CD4-positive, alpha-beta memory T cell (primary cell): Measurements from ENCODE around the gene FCN1. TPM values are rescaled to one million over a fixed set of nuclear protein-coding genes. Genes with fewer than 3 reads are reported as not detected.

Source experiments
- CTCF ChIA-PET: fragments of 350-600 bp; sonication (Branson Sonifier 250); formaldehyde crosslinking; loops from one replicate; lab custom pipeline; 2021; ENCODE audit warnings: inconsistent platforms; ENCODE audit not compliant: partially characterized antibody; lab: Charles Lee
- POLR2A ChIA-PET: fragments of 350-600 bp; sonication (Branson Sonifier 250); formaldehyde crosslinking; loops from one replicate; lab custom pipeline; 2021; ENCODE audit not compliant: partially characterized antibody; lab: Charles Lee
- DNase-seq, 5 donors: peaks; one replicate each; pipeline versions ENCODE4 v3.0.0 to v3.0.0-alpha.2; 2020 to 2022; ENCODE audit warnings: mixed read lengths in 1 of 5
- H3K27ac ChIP-seq: one replicate; pipeline ENCODE4 v1.7.0; 2013; ENCODE audit warnings: low read depth, low read length
- H3K27me3 ChIP-seq: 2 replicates; pipeline ENCODE4 v1.7.0; 2013; ENCODE audit warnings: mild to moderate bottlenecking, low read length, moderate library complexity; ENCODE audit not compliant: insufficient read depth
- H3K36me3 ChIP-seq: 2 replicates; pipeline ENCODE4 v1.7.0; 2013; ENCODE audit warnings: mild to moderate bottlenecking, low read length, moderate library complexity; ENCODE audit not compliant: insufficient read depth
- H3K4me1 ChIP-seq: 2 replicates; pipeline ENCODE4 v1.7.0; 2013; ENCODE audit warnings: mild to moderate bottlenecking, low read length, moderate library complexity; ENCODE audit not compliant: insufficient read depth
- H3K4me3 ChIP-seq, 2 donors: one replicate each; pipeline ENCODE4 v1.7.0; 2013; ENCODE audit warnings: low read length in 2 of 2, mild to moderate bottlenecking in 1 of 2
- H3K9me3 ChIP-seq, 2 donors: one replicate each; pipeline ENCODE4 v1.7.0; 2013; ENCODE audit warnings: low read length in 2 of 2, control low read depth in 1 of 2; ENCODE audit not compliant: control insufficient read depth in 1 of 2
- H3K27ac Mint-ChIP-seq, 7 donors: one replicate each; pipeline ENCODE4 v1.8.0; 2020 to 2021; ENCODE audit warnings: mixed read lengths in 7 of 7, mild to moderate bottlenecking in 6 of 7, inconsistent platforms in 3 of 7, moderate library complexity in 3 of 7
- H3K27me3 Mint-ChIP-seq, 2 donors: one replicate each; pipeline ENCODE4 v1.8.0; 2020 to 2021; ENCODE audit warnings: mixed read lengths in 2 of 2
- H3K36me3 Mint-ChIP-seq, 2 donors: one replicate each; pipeline ENCODE4 v1.8.0; 2020 to 2021; ENCODE audit warnings: mixed read lengths in 2 of 2, inconsistent platforms in 1 of 2, mild to moderate bottlenecking in 1 of 2
- H3K4me1 Mint-ChIP-seq, 4 donors: one replicate each; pipeline ENCODE4 v1.8.0; 2020 to 2021; ENCODE audit warnings: mixed read lengths in 4 of 4, mild to moderate bottlenecking in 1 of 4
- H3K4me3 Mint-ChIP-seq, 8 donors: one replicate each; pipeline ENCODE4 v1.8.0; 2020 to 2021; ENCODE audit warnings: mixed read lengths in 8 of 8, mild to moderate bottlenecking in 7 of 8, moderate library complexity in 6 of 8, inconsistent platforms in 3 of 8
- H3K9me3 Mint-ChIP-seq, 8 donors: one replicate each; pipeline ENCODE4 v1.8.0; 2020 to 2021; ENCODE audit warnings: mixed read lengths in 8 of 8, mild to moderate bottlenecking in 5 of 8, inconsistent platforms in 3 of 8, moderate library complexity in 1 of 8
- intact Hi-C: fragments of 100-400 bp; cut with micrococcal nuclease; formaldehyde crosslinking; loops from one replicate; pipeline ENCODE4 v1.15.1; 2023
- polyA plus RNA-seq, 2 donors: library from polyadenylated mRNA; unstranded; fragments of 300-500 nt; fragmentation: Illumina TruSeq; gene quantifications; one replicate each; pipeline ENCODE4 v1.2.3, GENCODE V29; 2021
- total RNA-seq, 2 experiments: library from RNA; stranded (reverse); gene quantifications; one replicate each; pipeline ENCODE4 v1.2.3, GENCODE V29; 2021

Gene FCN1
- total and polyA plus RNA-seq, 4 experiments from 2014 or later, result 0.48 to 4.6 (median 2.5) TPM

GRCh38 chr9:134896834-134897583 lies 20.7 kb downstream of the FCN1 start:
- CTCF ChIA-PET, result no interaction called here
- no peak for DNase-seq
- intact Hi-C loops, result no loop called here
- H3K4me1 ChIP-seq, result no peaks in the 10 kb centered on the region
- peaks cover 2 to 24% (median 11%) of the 10 kb centered on the region in 8 donors for H3K9me3 Mint-ChIP-seq
- H3K9me3 ChIP-seq, result no peaks in the 10 kb centered on the region
- no peaks in the 10 kb centered on the region for H3K36me3 ChIP-seq
- no peaks in the 10 kb centered on the region for H3K27me3 ChIP-seq
- H3K4me1 Mint-ChIP-seq, result no peaks in the 10 kb centered on the region
- H3K27ac Mint-ChIP-seq, result no peak overlapping the region
- POLR2A ChIA-PET, result no interaction called here
- H3K4me3 ChIP-seq, result no peak overlapping the region
- no peaks in the 10 kb centered on the region for H3K36me3 Mint-ChIP-seq
- peaks cover 13 to 16% of the 10 kb centered on the region in 2 donors for H3K27me3 Mint-ChIP-seq
- no peak overlapping the region for H3K4me3 Mint-ChIP-seq
- no peak overlapping the region for H3K27ac ChIP-seq

GRCh38 chr9:134895908-134896833 lies 21.5 kb downstream of the FCN1 start:
- Mint-ChIP-seq H3K4me3 (no peak overlapping the region), H3K4me1 (no peaks in the 10 kb centered on the region), H3K27ac (no peak overlapping the region), H3K27me3 (peaks cover 13 to 18% of the 10 kb centered on the region in 2 donors), H3K36me3 (no peaks in the 10 kb centered on the region), H3K9me3 (peaks cover 2 to 24% (median 11%) of the 10 kb centered on the region in 8 donors)
- ChIA-PET POLR2A (no interaction called here), CTCF (no interaction called here)
- no peak for DNase-seq
- Histone ChIP-seq H3K9me3 (no peaks in the 10 kb centered on the region), H3K4me1 (no peaks in the 10 kb centered on the region), H3K4me3 (no peak overlapping the region), H3K27ac (no peak overlapping the region), H3K27me3 (no peaks in the 10 kb centered on the region), H3K36me3 (no peaks in the 10 kb centered on the region)
- intact Hi-C loops, result no loop called here

GRCh38 chr9:134895567-134895907 lies 22.2 kb downstream of the FCN1 start:
- ChIA-PET POLR2A (no interaction called here), CTCF (no interaction called here)
- no peaks in the 10 kb centered on the region for H3K9me3 ChIP-seq
- no peak overlapping the region for H3K27ac Mint-ChIP-seq
- no peak for DNase-seq
- peaks cover 2 to 24% (median 11%) of the 10 kb centered on the region in 8 donors for H3K9me3 Mint-ChIP-seq
- no peaks in the 10 kb centered on the region for H3K4me1 Mint-ChIP-seq
- no peaks in the 10 kb centered on the region for H3K4me1 ChIP-seq
- no peak overlapping the region for H3K4me3 Mint-ChIP-seq
- H3K4me3 ChIP-seq, result no peak overlapping the region
- intact Hi-C loops, result no loop called here
- no peaks in the 10 kb centered on the region for H3K36me3 Mint-ChIP-seq
- no peaks in the 10 kb centered on the region for H3K27me3 ChIP-seq
- H3K27me3 Mint-ChIP-seq, result peaks cover 13 to 22% of the 10 kb centered on the region in 2 donors
- H3K27ac ChIP-seq, result no peak overlapping the region
- no peaks in the 10 kb centered on the region for H3K36me3 ChIP-seq

- Histone ChIP-seq H3K9me3 (no peaks in the 10 kb centered on the region), H3K27me3 (no peaks in the 10 kb centered on the region), H3K36me3 (no peaks in the 10 kb centered on the region), H3K27ac (no peak overlapping the region), H3K4me3 (no peak overlapping the region), H3K4me1 (no peaks in the 10 kb centered on the region)
- Mint-ChIP-seq H3K27me3 (peaks cover 12 to 22% of the 10 kb centered on the region in 2 donors), H3K4me3 (no peak overlapping the region), H3K27ac (no peak overlapping the region), H3K9me3 (peaks cover 2 to 23% (median 10%) of the 10 kb centered on the region in 8 donors), H3K36me3 (no peaks in the 10 kb centered on the region), H3K4me1 (no peaks in the 10 kb centered on the region)
- CTCF ChIA-PET, result no interaction called here
- POLR2A ChIA-PET, result no interaction called here
- intact Hi-C loops, result no loop called here
- no peak for DNase-seq
Measured at GRCh38 chr9:134895097-134895496, 22.6 kb downstream of the FCN1 start.

- peaks cover 12 to 23% of the 10 kb centered on the region in 2 donors for H3K27me3 Mint-ChIP-seq
- no peaks in the 10 kb centered on the region for H3K4me1 Mint-ChIP-seq
- ChIA-PET POLR2A (no interaction called here), CTCF (no interaction called here)
- peaks cover 2 to 15% (median 6%) of the 10 kb centered on the region in 8 donors for H3K9me3 Mint-ChIP-seq
- H3K36me3 ChIP-seq, result no peaks in the 10 kb centered on the region
- no peaks in the 10 kb centered on the region for H3K9me3 ChIP-seq
- H3K27me3 ChIP-seq, result no peaks in the 10 kb centered on the region
- H3K27ac Mint-ChIP-seq, result no peak overlapping the region
- no peaks in the 10 kb centered on the region for H3K36me3 Mint-ChIP-seq
- no peak overlapping the region for H3K4me3 ChIP-seq
- no peak for DNase-seq
- H3K27ac ChIP-seq, result no peak overlapping the region
- no peak overlapping the region for H3K4me3 Mint-ChIP-seq
- H3K4me1 ChIP-seq, result no peaks in the 10 kb centered on the region
- intact Hi-C loops, result no loop called here
Measured at GRCh38 chr9:134894136-134894860, 23.4 kb downstream of the FCN1 start.

GRCh38 chr9:134892820-134893420 lies 24.8 kb downstream of the FCN1 start:
- ChIA-PET POLR2A (no interaction called here), CTCF (no interaction called here)
- no peaks in the 10 kb centered on the region for H3K36me3 ChIP-seq
- Mint-ChIP-seq H3K27me3 (peaks cover 10 to 19% of the 10 kb centered on the region in 2 donors), H3K4me1 (no peaks in the 10 kb centered on the region), H3K9me3 (peaks cover 0 to 5% (median 2%) of the 10 kb centered on the region in 8 donors), H3K4me3 (no peak overlapping the region), H3K36me3 (no peaks in the 10 kb centered on the region), H3K27ac (no peak overlapping the region)
- H3K4me1 ChIP-seq, result no peaks in the 10 kb centered on the region
- H3K4me3 ChIP-seq, result no peak overlapping the region
- intact Hi-C loops, result no loop called here
- H3K9me3 ChIP-seq, result no peaks in the 10 kb centered on the region
- no peaks in the 10 kb centered on the region for H3K27me3 ChIP-seq
- DNase-seq, result no peak
- H3K27ac ChIP-seq, result no peak overlapping the region
